GM18520 (cell line): ENCODE data around the gene TTC28.
"Not testable (repeated sequence)": the region's sequence is repeated elsewhere in the genome, so short reads cannot be mapped to it uniquely, and the experiment has no call there.

Experiments used
- ATAC-seq: cut with Tn5 transposase; IDR thresholded peaks from one replicate; pipeline ENCODE4 v1.9.1; 2021; ENCODE audit not compliant: unreplicated experiment

TTC28 gene

GRCh38 chr22:28678170-28678569 is 1.5 kb downstream of the TTC28 start:
- not testable (repeated sequence) for ATAC-seq

- ATAC-seq = no peak
Observed at GRCh38 chr22:28674121-28674563, 5.5 kb downstream of the TTC28 start.

- ATAC-seq = no peak
Observed at GRCh38 chr22:28670756-28671155, 8.9 kb downstream of the TTC28 start.

- no peak for ATAC-seq
Observed at GRCh38 chr22:28670161-28670560, 9.5 kb downstream of the TTC28 start.

GRCh38 chr22:28669387-28669786 is 10.3 kb downstream of the TTC28 start:
- ATAC-seq = no peak

GRCh38 chr22:28663569-28663942 is 16.1 kb downstream of the TTC28 start:
- ATAC-seq = not testable (repeated sequence)

GRCh38 chr22:28658448-28658847 is 21.2 kb downstream of the TTC28 start:
- no peak for ATAC-seq

- no peak for ATAC-seq
Observed at GRCh38 chr22:28656181-28656580, 23.5 kb downstream of the TTC28 start.

GRCh38 chr22:28650463-28650862 is 29.2 kb downstream of the TTC28 start:
- ATAC-seq = no peak

GRCh38 chr22:28648792-28649191 is 30.8 kb downstream of the TTC28 start:
- no peak for ATAC-seq

- ATAC-seq = no peak
Observed at GRCh38 chr22:28647216-28647615, 32.4 kb downstream of the TTC28 start.

- no peak for ATAC-seq
Observed at GRCh38 chr22:28639321-28639720, 40.3 kb downstream of the TTC28 start.

GRCh38 chr22:28637225-28637624 is 42.4 kb downstream of the TTC28 start:
- ATAC-seq = no peak

- ATAC-seq = no peak
Observed at GRCh38 chr22:28630177-28630574, 49.5 kb downstream of the TTC28 start.

- ATAC-seq = no peak
Observed at GRCh38 chr22:28629420-28630176, 50.0 kb downstream of the TTC28 start.

- ATAC-seq = no peak
Observed at GRCh38 chr22:28628766-28629165, 50.9 kb downstream of the TTC28 start.

GRCh38 chr22:28627791-28628190 is 51.8 kb downstream of the TTC28 start:
- ATAC-seq = no peak

- no peak for ATAC-seq
Observed at GRCh38 chr22:28620244-28620922, 59.3 kb downstream of the TTC28 start.

GRCh38 chr22:28619236-28619635 is 60.4 kb downstream of the TTC28 start:
- ATAC-seq = no peak

GRCh38 chr22:28615423-28615822 is 64.2 kb downstream of the TTC28 start:
- ATAC-seq = not testable (repeated sequence)

- ATAC-seq = no peak
Observed at GRCh38 chr22:28609921-28610320, 69.7 kb downstream of the TTC28 start.

- ATAC-seq = no peak
Observed at GRCh38 chr22:28608546-28608945, 71.1 kb downstream of the TTC28 start.
